Measurements from ENCODE around the gene ELP2.

DNA sequence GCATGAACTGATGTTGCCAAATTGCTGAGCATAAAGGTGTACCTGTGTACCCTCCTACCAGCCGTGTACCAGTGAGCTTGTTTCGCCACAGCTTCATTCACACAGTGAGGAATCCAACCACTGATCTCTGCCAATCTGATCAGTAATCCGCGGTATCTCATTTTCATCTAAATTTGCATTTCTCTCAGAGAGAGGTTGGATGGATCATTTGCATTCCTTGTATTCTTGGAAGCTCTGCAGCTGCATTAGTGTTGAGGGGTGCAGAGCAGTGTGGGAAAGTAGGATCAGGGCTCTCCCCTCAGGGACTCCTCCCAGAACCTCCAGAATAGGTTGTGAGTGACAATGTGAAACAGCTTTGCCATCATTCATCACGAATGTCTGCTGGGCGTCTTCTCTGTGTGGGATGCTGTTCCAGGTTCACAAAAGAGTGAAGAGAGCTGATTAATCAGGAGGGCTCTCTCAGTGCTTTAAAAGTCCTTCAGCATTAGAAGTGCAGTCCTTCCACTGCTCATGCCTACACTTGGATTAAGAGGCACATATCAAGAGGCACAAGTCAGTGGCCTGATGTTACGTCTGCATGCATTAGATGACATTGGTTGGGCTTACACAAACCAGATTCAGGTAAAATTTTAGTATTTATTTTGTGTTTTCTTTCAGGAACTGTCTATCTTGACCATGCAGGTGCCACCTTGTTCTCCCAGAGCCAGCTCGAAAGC, 65.1 kb downstream of the ELP2 start:
- TF ChIP-seq, protein P1, sequence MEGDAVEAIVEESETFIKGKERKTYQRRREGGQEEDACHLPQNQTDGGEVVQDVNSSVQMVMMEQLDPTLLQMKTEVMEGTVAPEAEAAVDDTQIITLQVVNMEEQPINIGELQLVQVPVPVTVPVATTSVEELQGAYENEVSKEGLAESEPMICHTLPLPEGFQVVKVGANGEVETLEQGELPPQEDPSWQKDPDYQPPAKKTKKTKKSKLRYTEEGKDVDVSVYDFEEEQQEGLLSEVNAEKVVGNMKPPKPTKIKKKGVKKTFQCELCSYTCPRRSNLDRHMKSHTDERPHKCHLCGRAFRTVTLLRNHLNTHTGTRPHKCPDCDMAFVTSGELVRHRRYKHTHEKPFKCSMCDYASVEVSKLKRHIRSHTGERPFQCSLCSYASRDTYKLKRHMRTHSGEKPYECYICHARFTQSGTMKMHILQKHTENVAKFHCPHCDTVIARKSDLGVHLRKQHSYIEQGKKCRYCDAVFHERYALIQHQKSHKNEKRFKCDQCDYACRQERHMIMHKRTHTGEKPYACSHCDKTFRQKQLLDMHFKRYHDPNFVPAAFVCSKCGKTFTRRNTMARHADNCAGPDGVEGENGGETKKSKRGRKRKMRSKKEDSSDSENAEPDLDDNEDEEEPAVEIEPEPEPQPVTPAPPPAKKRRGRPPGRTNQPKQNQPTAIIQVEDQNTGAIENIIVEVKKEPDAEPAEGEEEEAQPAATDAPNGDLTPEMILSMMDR (conservative IDR thresholded peaks at IDR 0.05; ENCODE audit: low read depth, low read length): no peak
- no peak for TF ChIP-seq EZH2 (IDR thresholded peaks at IDR 0.05; ENCODE audit: borderline replicate concordance, low read depth, low read length, poor library complexity, severe bottlenecking)

Data from A673 (cell line).